ENCODE measurements around the gene GSAP.
A peak's percentile ranks its signal among the peaks of the same experiment; 100 is the strongest.

The GSAP gene

DNA sequence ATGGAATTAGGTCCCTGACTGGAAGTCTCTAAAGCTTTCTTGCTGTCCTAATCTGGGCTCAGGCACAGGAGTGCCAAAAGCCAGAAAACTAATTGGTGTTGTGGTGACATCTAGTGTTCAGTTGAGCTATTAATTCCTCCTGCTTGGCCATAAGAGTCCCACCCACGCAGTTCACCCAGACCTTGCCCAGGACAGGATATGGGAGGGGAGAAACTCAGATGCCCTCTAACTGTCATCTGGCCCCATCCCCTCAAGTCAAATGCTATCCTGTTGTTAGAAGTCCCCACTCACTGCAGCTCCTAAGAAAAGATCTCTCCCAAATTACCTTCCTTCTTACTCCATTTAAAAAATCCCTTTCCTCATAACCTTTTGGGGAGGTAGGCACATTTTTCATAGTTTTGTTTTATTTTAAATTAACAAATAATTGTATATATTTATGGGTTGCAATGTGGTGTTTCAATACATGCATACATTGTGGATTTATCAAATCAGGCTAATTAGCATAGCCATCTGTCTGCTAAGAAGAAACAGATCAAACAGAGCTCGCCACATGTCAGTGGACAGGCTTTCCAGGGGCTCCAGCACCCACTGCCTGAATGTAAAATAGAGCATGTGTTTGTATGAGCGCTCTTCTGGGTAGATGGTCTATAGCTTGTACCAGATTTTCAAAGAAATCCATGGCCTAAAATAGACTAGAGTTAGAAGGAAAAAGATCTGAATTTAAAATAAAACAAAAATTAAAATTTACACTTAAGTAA is 84.0 kb downstream of the GSAP start:
- no peak overlapping the region for H3K4me3 ChIP-seq (replicated peaks; ENCODE audit: low read depth, low read length)
- TF ChIP-seq, protein P1, sequence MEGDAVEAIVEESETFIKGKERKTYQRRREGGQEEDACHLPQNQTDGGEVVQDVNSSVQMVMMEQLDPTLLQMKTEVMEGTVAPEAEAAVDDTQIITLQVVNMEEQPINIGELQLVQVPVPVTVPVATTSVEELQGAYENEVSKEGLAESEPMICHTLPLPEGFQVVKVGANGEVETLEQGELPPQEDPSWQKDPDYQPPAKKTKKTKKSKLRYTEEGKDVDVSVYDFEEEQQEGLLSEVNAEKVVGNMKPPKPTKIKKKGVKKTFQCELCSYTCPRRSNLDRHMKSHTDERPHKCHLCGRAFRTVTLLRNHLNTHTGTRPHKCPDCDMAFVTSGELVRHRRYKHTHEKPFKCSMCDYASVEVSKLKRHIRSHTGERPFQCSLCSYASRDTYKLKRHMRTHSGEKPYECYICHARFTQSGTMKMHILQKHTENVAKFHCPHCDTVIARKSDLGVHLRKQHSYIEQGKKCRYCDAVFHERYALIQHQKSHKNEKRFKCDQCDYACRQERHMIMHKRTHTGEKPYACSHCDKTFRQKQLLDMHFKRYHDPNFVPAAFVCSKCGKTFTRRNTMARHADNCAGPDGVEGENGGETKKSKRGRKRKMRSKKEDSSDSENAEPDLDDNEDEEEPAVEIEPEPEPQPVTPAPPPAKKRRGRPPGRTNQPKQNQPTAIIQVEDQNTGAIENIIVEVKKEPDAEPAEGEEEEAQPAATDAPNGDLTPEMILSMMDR (IDR thresholded peaks at IDR 0.05; ENCODE audit: low read length, missing control alignments) = peak; percentile 65
- peak; percentile 95 for DNase-seq (ENCODE audit: low read depth)

DNA sequence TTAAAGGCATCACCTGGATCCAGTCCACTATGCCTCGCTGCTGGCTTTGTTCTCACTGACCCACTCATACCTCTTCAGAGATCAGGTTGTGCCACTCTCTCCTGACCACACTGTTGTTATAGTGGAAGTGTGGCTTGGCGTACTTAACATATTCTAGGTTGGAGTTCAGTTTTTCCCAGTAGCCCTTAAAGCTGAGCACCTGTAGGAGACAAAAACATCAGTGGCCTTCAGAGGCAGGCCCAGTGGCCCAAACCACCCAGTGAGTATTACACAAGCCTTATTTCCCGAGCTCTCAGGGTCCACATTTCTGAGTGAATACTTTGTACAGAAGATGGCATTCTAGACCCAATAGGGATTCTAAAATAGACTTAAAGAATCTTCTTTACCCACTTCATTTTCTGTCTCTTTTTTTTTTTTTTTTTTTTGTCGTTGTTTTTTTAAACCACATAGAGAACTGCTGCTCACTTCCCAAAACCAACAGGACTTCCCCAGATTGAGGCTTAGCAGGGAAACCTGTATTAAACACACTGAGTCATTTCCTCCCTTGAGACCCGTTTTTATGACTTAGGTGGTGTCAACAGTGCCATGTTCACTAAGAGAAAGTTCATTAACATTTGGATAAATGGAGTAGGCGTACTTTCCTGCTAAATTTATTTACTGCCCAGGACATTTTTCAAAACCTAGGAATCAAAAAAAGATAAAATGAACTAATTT is 85.8 kb downstream of the GSAP start:
- no peak overlapping the region for H3K4me3 ChIP-seq (replicated peaks; ENCODE audit: low read depth, low read length)
- DNase-seq (ENCODE audit: low read depth) = peak; percentile 47
- TF ChIP-seq, protein P1 (IDR thresholded peaks at IDR 0.05; ENCODE audit: low read length, missing control alignments) = no peak

DNA sequence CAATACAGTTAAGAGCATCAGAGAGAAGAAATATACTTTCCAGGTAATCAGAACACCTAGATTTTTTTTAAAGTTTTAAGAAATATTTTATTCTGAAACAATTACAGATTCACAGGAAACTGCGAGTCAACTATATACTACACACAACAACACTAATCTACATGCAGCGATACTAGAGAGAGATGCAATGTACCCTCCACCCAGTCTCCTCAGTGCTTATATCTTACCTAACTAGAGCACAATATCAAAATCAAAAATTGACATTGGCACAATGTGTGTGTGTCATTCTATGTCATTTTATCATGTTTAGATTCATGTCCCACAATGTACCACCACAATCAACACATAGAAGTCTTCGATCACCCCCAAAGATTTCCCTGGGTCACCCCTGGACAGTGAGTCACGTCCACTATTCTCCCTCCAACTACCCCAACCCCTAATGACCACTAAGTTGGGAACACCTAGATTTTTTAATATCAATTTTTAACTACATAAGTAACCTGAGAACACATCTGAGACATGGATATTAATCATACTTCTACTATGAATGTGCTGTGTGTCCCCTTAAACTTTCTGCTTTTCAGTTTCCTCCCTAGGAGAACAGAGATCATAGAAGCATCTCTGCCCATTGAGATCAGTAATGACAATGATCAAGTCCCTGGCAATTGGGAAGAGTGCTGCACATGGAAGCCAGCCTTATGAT is 86.5 kb downstream of the GSAP start:
- no peak for DNase-seq (ENCODE audit: low read depth)
- TF ChIP-seq, protein P1 (IDR thresholded peaks at IDR 0.05; ENCODE audit: low read length, missing control alignments) = no peak
- no peak overlapping the region for H3K4me3 ChIP-seq (replicated peaks; ENCODE audit: low read depth, low read length)

DNA sequence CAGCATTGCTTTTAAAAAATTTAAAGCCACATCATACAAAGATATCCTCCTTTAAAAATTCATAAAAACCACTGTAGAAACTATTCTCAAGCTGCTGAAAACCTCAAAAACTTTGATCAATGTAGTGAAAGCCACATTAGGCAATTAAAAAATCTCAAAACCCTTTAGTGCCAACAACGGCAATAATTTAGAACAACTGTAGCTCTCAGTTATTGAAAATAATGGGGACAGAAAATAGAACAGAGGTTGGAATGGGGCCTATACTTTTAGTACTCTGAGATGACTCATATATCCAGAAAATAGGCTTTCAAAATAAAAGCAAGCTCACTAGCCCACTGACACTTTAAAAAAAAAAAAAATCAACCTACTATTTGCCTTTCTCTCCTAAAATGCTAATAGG is 87.5 kb downstream of the GSAP start:
- DNase-seq (ENCODE audit: low read depth) = peak; percentile 42
- no peak overlapping the region for H3K4me3 ChIP-seq (replicated peaks; ENCODE audit: low read depth, low read length)
- TF ChIP-seq, protein P1 (IDR thresholded peaks at IDR 0.05; ENCODE audit: low read length, missing control alignments) = no peak

DNA sequence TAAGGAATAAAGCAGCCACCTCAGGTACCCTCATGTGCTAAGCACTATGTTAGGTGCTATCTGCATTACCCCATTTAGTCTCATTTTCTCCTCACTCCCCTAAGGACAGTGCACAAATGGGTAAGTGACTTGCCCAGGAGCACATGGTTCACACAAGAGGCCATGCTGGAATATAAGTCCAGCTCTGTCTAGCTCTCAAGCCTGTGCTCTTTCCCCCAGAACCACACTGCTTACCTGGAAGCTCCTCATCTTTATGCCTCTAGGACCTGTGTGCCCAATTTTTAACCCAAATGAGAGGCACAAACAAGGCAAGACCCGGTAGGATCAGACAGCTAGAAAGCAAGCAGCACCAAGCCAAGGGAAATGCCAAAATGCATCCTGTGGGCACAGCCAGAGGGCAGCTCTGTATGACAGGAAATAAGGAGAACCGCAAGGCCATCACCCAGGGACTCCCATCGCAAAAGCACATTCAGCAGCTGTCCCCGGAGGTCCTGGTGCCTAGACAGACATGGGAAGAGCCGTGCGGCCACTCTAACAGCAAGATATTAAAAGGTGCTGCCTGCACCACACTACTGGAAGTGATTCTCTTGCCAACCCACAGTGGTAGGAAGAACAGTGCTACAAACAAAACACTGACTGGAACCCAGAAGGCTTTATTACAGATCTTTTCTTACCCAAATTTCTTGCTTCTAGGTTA is 88.1 kb downstream of the GSAP start:
- TF ChIP-seq, protein P1 (IDR thresholded peaks at IDR 0.05; ENCODE audit: low read length, missing control alignments) = no peak
- H3K4me3 ChIP-seq (replicated peaks; ENCODE audit: low read depth, low read length) = no peak overlapping the region
- DNase-seq (ENCODE audit: low read depth) = no peak

DNA sequence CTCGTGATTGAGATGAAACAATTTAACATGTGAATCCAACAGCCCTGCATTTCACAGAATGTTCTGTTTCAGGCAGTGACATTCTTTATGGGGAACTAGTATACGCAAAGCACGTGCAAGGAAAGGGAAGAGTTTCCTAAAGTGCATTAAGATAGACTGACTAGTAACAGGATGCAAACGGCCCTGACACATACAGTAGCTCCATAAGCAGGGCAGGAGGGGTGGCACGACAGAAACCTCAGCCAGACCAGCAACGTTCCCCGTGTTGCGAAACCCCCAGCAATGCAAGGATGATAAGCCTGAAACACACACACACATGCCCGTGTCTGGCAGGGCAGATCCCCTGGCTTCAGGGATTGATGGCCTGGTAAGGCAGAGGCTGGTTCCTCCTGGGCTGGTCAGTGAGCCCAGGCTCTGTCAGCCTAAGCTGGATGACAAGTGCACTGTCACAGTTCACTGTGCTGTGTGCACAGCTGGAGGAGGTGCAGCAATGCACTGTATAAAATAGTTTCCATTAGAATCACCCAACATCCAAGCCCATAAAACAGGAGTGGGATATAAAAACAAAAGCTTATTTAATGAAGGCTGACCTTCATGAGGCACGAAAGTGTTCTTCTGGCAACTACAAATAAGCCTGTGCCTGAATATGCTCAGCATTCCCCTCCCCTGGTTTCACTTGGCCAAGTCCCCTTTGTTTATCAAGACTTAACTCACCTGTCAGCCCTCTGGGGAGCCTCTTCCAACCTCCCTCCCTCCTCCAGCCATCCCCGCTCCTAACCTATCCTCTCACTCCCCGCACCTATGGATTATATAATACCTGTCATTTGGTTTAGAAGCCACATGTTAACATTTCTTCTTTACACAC is 88.8 kb downstream of the GSAP start:
- peak; percentile 89 for DNase-seq (ENCODE audit: low read depth)
- TF ChIP-seq, protein P1 (IDR thresholded peaks at IDR 0.05; ENCODE audit: low read length, missing control alignments) = no peak
- H3K4me3 ChIP-seq (replicated peaks; ENCODE audit: low read depth, low read length) = no peak overlapping the region
